GM21526 (cell line): ENCODE results near the gene PAIP2.
"Not testable (repeated sequence)": the region's sequence is repeated elsewhere in the genome, so short reads cannot be mapped to it uniquely, and the experiment has no call there.

Source experiments
- ATAC-seq: cut with Tn5 transposase; IDR thresholded peaks from one replicate; pipeline ENCODE4 v1.9.1; 2021; ENCODE audit warnings: moderate library complexity; ENCODE audit not compliant: unreplicated experiment, low FRiP score

Gene PAIP2

DNA sequence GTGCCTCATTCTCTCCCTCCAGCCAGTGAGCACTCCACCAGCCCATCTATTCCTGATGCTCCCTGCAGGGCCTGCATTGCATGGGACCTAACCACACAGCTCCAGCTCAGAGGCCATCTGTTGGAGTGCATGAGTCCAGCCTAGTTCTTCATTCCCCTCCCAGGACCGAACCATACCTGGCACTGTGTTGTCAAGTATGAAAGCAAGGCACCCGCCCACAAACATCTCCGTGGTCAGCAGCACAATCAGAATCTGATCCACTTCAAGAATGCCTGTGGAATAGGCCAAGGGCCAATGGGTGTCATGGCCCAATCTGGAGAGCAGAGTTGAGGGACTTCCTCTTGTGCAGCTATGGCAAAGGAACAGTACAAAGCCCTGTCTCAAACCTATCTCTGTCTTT lies 35.6 kb downstream of the PAIP2 start:
- no peak for ATAC-seq

GRCh38 chr5:139378101-139378825 lies 36.6 kb downstream of the PAIP2 start:
- no peak for ATAC-seq

- ATAC-seq, result no peak
Observed at GRCh38 chr5:139378941-139379361, 37.3 kb downstream of the PAIP2 start.

DNA sequence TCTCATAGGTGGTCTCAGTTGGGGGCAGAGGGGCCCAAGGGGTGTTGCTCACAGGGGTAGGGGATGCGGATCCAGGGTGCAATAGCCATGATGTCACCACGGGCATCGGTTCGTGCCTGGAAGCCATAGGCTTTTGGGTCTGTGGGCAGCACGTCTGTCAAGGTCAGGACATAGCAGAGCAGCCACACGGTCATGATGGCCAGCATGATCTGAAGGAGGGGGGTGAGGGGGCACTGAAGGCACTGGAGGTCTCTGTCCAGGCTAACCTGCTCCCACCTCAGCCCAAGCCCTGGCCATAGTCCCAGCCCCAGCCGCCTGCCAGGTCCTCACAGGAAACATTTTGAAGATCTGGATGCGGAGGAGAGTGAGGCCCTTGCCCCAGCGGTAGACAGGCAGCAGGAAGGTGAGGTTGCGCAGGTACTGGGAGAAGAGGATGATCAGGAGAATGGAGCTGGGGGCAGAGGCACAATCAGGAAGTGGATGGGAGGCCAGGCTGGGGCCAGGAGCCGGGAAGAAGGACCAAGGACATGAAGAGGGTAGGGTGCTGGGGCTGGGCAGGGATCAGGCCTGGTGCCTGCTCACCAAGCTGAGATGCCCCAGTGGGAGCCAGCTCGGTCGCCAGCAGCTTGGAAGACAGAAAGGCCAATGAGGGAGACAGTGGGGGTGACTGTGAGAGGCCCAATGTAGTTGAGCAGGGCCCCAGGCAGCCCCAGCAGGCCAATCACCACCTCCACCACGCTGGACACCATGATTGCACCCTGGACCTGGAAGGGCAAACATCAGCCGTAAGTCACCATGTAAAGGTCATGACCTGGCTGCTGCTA lies 38.2 kb downstream of the PAIP2 start:
- no peak for ATAC-seq

- no peak for ATAC-seq
Observed at GRCh38 chr5:139381837-139382761, 40.4 kb downstream of the PAIP2 start.

GRCh38 chr5:139382807-139383206 lies 41.2 kb downstream of the PAIP2 start:
- no peak for ATAC-seq

- no peak for ATAC-seq
Observed at GRCh38 chr5:139383275-139383992, 41.8 kb downstream of the PAIP2 start, which contains the start of gene SLC23A1. TSS of gene SLC23A1 (minus strand) at chr5:139383297. CDS start at chr5:139383253, 44 bp downstream.

DNA sequence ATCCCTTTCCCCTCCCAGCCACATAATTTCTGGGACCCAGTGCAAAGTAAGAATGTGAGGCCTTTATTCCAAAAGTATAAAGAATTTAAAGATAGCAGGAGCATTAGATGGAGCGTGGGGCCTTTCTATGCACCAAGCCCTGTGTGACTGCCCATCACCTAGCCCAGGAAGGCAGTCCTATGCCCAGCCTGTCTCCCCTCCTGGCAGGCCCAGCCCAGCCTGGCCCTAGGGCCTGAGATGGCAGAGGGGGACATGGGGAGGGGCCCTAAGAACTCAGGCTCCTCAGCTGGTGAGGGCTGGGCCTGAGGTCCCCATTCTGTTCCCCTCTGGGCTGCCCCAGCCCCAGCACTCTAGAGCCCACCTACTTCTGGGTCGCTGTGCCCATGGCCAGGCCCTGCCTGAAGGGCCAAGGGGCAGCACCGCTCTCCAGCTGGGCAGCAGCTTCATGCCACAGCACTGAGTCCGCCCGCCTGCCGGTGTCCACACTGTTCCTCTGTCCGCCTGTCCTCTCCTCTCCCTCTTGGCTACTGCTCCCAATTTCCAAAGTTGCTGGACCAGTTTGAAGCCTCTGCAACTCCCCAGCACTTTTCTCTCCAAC lies 42.4 kb downstream of the PAIP2 start:
- no peak for ATAC-seq

GRCh38 chr5:139384591-139385051 lies 43.0 kb downstream of the PAIP2 start:
- ATAC-seq, result no peak

GRCh38 chr5:139385061-139386049 lies 43.7 kb downstream of the PAIP2 start:
- ATAC-seq, result no peak

GRCh38 chr5:139386050-139386438 lies 44.4 kb downstream of the PAIP2 start:
- ATAC-seq, result no peak

- not testable (repeated sequence) for ATAC-seq
Observed at GRCh38 chr5:139386956-139387355, 45.3 kb downstream of the PAIP2 start.

DNA sequence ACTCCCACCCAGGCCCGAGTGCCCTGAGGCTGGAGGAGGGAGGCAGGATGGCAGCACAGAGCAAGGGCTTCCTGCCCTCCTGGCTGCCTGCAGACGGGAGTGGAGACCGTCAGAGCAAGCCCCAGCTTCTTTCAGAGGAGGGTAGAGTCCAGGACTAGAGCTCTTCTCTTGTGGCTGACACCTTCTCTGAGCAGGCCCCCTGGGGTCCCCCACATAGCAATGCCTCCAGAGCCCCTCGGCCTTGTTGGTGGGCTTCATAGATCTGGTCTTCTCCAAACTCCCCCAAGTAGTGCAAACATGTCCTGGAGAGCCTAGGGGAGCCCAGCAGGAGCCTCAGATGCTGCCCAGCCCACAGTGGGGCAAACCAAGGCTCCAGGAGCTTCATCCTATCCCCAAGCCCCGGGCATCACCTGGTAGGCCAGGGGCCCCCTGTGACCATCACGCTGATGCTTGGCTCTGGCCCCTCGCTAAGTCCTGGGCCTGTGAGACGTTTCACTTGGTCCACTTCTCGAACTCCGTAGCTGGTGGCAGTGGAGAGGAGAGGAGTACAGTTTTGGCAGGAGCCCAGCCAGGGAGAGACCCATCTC lies 46.0 kb downstream of the PAIP2 start:
- ATAC-seq, result no peak

- ATAC-seq, result no peak
Observed at GRCh38 chr5:139388198-139388821, 46.7 kb downstream of the PAIP2 start.

DNA sequence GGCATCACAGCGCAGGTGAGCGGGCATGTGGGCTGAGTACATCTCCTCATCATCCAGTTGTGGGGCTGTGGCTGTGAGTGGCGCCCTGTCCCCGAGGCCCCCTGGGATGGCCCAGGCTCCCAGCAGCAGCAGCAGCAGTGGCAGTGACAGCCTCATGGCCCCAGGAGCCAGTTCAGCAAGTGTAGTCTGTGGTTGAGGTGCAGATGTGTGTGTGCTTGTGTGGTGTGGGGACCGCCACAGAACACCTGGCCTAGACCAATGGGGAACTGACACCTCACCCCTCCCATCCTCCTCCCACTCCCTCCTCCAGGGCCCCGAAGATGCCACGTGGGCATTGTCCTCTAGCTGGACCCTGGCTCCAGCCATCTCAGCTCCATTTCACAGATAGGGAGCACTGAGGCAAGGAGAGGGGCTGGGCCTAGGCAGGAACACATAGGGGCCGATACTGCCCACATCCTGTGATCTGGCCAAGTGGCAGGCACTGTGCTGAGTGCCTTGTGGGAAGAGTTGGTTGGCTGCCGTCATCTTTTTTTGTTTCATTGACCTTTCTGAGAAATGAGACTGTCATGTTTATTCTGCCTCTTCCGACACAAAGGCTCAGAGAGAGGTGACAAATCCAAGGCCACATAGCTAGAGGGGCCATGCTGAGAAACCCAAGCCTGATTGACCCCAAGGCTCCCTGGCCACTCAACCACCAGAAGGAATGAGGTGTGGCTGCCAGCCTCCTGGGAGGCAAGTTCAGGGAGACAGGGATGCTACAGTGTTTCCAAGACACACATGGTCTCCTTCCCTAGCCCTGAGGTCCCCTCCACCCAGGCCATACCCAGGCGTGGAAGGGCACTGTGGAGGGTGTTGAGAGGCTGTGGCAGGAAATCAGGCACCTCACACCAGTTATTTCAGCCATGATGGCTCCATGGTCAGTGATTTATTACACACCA lies 48.3 kb downstream of the PAIP2 start, which contains the start of gene MZB1:
MZB1 (minus strand) TSS at position 213 of the 938 bp plus-strand sequence; CDS start at position 156, 57 bp downstream.
- ATAC-seq, result peak; percentile 33
